ENCODE results near the gene CXorf49. TPM values are rescaled to one million over a fixed set of nuclear protein-coding genes. Genes with fewer than 3 reads are reported as not detected.
"Not testable (repeated sequence)": the region's sequence is repeated elsewhere in the genome, so short reads cannot be mapped to it uniquely, and the experiment has no call there.

Gene CXorf49
- total RNA-seq, result not detected

DNA sequence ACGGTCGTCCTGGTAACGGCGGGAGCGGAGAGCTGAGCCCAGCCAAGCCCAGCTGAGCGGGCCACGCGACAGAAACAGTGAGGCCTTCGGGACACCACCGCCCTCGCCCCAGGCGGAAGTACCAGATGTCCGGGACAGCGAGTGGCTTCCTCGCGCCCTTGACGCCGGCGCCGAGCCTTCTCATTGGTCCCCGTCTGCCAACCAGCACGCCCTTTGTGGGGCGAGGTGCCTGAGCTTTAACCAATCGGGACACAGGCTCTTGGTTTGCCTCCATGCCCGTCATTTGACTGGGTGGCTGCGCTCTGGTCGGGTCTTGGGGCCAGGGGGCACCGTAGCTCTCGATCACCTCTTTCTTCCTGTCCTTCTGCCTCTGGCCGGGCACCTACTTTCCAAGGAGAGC, at the start of gene CXorf49:
Gene CXorf49, minus strand, starts transcription at position 101 of the 400 bp plus-strand sequence. CDS start 134 bp downstream, outside the sequence.
- not testable (repeated sequence) for H3K27me3 Mint-ChIP-seq; H3K27ac Mint-ChIP-seq; H3K9me3 Mint-ChIP-seq; H3K4me3 Mint-ChIP-seq; H3K36me3 Mint-ChIP-seq (ENCODE audit: low read depth); ATAC-seq (replicated peaks); H3K4me1 Mint-ChIP-seq

DNA sequence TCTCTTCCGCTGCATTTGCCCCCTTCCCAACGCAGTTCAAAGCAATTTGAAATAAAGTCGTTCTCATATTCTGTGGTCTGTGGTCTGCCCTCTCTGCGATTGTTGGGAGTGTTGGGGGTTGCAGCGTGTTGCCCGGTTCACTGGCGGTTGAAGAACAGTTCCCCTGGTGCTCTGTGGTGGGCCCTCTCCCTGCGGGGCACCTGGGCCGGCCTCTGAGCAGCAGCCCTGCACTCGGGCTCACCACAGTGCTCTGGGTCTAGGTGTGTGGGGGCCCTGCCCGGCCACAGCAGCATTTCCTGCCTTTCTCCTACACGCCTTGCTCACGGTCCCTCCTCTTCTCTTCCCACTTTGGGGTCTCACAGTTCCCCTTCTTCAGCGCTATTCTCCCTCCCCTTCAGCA, 49.0 kb upstream of the CXorf49 start:
- H3K36me3 Mint-ChIP-seq (ENCODE audit: low read depth); H3K4me3 Mint-ChIP-seq; H3K27ac Mint-ChIP-seq; ATAC-seq (replicated peaks); H3K27me3 Mint-ChIP-seq; H3K4me1 Mint-ChIP-seq; H3K9me3 Mint-ChIP-seq: not testable (repeated sequence)

DNA sequence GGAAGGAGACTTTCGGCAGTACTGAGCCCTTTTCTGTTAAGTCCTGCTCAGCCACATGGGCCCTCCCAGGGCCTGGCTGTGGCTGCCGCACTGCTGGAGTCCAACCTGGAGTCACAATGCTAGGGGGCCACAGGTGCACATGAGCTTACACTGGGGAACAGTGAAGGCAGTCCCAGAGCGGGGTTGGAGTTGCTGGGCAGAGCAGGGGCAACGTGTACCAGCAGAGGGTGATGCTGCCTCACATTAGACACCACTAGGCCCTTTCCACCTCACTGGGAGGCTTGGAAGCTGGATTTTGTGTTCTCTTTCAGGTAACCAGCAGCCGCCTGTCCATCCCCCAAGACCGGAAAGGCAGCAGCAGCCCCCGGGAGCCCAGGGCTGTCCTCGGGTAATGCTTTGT, 47.5 kb upstream of the CXorf49 start:
- not testable (repeated sequence) for H3K27ac Mint-ChIP-seq; H3K27me3 Mint-ChIP-seq; H3K36me3 Mint-ChIP-seq (ENCODE audit: low read depth); H3K4me1 Mint-ChIP-seq; H3K9me3 Mint-ChIP-seq; H3K4me3 Mint-ChIP-seq; ATAC-seq (replicated peaks)

DNA sequence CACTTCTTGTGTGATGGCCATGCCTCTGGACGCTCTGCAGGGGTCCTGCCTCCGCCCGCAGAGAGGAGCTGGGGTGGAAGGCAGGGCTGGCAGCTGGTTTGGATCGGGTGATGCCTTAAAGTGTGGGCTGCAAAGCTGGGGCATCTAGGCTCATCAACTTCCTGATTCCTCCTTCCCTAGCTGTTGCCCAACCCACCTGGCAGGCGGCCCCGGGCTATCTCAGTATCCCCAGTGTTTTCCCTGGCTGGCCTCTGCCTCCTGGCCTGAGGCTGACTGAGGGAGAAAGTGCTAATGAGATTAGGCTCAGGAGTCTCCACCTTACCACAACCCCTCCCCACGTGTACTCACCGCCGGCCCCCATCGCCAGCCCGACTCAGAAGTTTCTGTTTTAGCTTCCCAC, 46.7 kb upstream of the CXorf49 start:
- H3K36me3 Mint-ChIP-seq (ENCODE audit: low read depth); H3K9me3 Mint-ChIP-seq; H3K4me3 Mint-ChIP-seq; ATAC-seq (replicated peaks); H3K27ac Mint-ChIP-seq; H3K27me3 Mint-ChIP-seq; H3K4me1 Mint-ChIP-seq: not testable (repeated sequence)

DNA sequence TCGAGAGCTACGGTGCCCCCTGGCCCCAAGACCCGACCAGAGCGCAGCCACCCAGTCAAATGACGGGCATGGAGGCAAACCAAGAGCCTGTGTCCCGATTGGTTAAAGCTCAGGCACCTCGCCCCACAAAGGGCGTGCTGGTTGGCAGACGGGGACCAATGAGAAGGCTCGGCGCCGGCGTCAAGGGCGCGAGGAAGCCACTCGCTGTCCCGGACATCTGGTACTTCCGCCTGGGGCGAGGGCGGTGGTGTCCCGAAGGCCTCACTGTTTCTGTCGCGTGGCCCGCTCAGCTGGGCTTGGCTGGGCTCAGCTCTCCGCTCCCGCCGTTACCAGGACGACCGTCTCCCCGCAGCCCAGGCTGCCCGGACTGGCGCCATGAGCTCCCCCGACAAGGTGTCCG, 45.0 kb upstream of the CXorf49 start, which contains the start of gene CXorf49B:
Gene CXorf49B, plus strand, starts transcription at position 301 of the 400 bp plus-strand sequence. Its CDS starts 75 bp downstream, at position 376.
- not testable (repeated sequence) for H3K9me3 Mint-ChIP-seq; H3K36me3 Mint-ChIP-seq (ENCODE audit: low read depth); ATAC-seq (replicated peaks); H3K4me1 Mint-ChIP-seq; H3K27me3 Mint-ChIP-seq; H3K4me3 Mint-ChIP-seq; H3K27ac Mint-ChIP-seq

DNA sequence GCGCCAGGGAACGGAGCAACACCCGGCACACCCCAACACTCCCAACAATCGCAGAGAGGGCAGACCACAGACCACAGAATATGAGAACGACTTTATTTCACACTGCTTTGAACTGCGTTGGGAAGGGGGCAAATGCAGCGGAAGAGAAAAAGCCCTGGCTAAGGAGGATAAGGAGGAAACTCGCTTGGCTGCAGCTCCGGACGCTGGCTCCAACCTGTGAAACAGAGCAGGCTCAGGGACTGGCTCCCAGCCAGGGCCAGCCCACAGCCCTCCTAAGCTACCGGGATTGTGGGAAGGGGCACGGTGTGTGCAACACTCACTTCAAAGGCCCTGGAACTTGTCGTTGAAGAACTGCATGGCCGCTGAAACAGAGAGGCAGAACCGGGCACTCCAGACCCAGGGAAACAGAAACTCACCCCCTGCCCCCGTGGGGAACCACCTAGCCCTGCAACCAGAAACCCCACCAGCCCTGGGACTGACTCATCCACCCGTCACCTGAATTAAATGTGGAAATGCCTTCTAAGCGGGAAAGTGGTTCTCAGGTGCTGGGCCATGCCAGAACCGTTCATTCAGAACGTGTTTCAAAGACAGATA, 42.7 kb upstream of the CXorf49 start:
- not testable (repeated sequence) for ATAC-seq (replicated peaks); H3K4me3 Mint-ChIP-seq; H3K4me1 Mint-ChIP-seq; H3K27me3 Mint-ChIP-seq; H3K36me3 Mint-ChIP-seq (ENCODE audit: low read depth); H3K9me3 Mint-ChIP-seq; H3K27ac Mint-ChIP-seq

DNA sequence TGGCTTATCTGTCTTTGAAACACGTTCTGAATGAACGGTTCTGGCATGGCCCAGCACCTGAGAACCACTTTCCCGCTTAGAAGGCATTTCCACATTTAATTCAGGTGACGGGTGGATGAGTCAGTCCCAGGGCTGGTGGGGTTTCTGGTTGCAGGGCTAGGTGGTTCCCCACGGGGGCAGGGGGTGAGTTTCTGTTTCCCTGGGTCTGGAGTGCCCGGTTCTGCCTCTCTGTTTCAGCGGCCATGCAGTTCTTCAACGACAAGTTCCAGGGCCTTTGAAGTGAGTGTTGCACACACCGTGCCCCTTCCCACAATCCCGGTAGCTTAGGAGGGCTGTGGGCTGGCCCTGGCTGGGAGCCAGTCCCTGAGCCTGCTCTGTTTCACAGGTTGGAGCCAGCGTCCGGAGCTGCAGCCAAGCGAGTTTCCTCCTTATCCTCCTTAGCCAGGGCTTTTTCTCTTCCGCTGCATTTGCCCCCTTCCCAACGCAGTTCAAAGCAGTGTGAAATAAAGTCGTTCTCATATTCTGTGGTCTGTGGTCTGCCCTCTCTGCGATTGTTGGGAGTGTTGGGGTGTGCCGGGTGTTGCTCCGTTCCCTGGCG, 2.3 kb upstream of the CXorf49 start:
- not testable (repeated sequence) for H3K4me3 Mint-ChIP-seq; H3K27ac Mint-ChIP-seq; ATAC-seq (replicated peaks); H3K36me3 Mint-ChIP-seq (ENCODE audit: low read depth); H3K4me1 Mint-ChIP-seq; H3K27me3 Mint-ChIP-seq; H3K9me3 Mint-ChIP-seq

DNA sequence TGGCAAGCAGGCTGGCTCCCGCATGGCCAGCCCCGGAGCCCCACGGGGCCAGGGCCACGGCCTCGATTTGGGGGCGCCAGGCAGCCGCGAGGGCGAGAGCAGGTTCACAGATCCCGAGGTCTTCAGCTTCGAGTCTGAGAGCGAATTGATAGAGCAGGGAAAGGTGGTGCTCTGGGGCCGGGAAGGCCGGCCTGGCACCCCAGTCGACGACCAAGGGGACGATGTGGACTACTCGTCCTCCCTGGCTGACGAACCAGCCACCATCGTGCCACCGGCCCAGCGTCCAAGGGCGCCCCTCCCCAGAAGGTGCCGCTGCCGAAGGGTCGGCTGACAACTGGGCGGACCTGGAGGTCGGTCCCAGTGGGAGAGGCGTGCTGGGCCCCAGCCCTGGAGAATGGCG, 1.1 kb upstream of the CXorf49 start:
- not testable (repeated sequence) for H3K27ac Mint-ChIP-seq; ATAC-seq (replicated peaks); H3K4me1 Mint-ChIP-seq; H3K4me3 Mint-ChIP-seq; H3K36me3 Mint-ChIP-seq (ENCODE audit: low read depth); H3K27me3 Mint-ChIP-seq; H3K9me3 Mint-ChIP-seq

DNA sequence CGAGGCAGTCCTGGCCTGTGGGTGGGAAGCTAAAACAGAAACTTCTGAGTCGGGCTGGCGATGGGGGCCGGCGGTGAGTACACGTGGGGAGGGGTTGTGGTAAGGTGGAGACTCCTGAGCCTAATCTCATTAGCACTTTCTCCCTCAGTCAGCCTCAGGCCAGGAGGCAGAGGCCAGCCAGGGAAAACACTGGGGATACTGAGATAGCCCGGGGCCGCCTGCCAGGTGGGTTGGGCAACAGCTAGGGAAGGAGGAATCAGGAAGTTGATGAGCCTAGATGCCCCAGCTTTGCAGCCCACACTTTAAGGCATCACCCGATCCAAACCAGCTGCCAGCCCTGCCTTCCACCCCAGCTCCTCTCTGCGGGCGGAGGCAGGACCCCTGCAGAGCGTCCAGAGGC, 1.8 kb downstream of the CXorf49 start:
- H3K27ac Mint-ChIP-seq; ATAC-seq (replicated peaks); H3K4me1 Mint-ChIP-seq; H3K9me3 Mint-ChIP-seq; H3K27me3 Mint-ChIP-seq; H3K36me3 Mint-ChIP-seq (ENCODE audit: low read depth); H3K4me3 Mint-ChIP-seq: not testable (repeated sequence)

DNA sequence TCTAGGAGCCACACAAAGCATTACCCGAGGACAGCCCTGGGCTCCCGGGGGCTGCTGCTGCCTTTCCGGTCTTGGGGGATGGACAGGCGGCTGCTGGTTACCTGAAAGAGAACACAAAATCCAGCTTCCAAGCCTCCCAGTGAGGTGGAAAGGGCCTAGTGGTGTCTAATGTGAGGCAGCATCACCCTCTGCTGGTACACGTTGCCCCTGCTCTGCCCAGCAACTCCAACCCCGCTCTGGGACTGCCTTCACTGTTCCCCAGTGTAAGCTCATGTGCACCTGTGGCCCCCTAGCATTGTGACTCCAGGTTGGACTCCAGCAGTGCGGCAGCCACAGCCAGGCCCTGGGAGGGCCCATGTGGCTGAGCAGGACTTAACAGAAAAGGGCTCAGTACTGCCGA, 2.5 kb downstream of the CXorf49 start:
- ATAC-seq (replicated peaks); H3K27me3 Mint-ChIP-seq; H3K36me3 Mint-ChIP-seq (ENCODE audit: low read depth); H3K27ac Mint-ChIP-seq; H3K4me3 Mint-ChIP-seq; H3K4me1 Mint-ChIP-seq; H3K9me3 Mint-ChIP-seq: not testable (repeated sequence)

DNA sequence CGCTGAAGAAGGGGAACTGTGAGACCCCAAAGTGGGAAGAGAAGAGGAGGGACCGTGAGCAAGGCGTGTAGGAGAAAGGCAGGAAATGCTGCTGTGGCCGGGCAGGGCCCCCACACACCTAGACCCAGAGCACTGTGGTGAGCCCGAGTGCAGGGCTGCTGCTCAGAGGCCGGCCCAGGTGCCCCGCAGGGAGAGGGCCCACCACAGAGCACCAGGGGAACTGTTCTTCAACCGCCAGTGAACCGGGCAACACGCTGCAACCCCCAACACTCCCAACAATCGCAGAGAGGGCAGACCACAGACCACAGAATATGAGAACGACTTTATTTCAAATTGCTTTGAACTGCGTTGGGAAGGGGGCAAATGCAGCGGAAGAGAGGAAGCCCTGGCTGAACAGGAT, 4.0 kb downstream of the CXorf49 start:
- H3K27ac Mint-ChIP-seq; H3K36me3 Mint-ChIP-seq (ENCODE audit: low read depth); H3K4me3 Mint-ChIP-seq; H3K27me3 Mint-ChIP-seq; ATAC-seq (replicated peaks); H3K9me3 Mint-ChIP-seq; H3K4me1 Mint-ChIP-seq: not testable (repeated sequence)

DNA sequence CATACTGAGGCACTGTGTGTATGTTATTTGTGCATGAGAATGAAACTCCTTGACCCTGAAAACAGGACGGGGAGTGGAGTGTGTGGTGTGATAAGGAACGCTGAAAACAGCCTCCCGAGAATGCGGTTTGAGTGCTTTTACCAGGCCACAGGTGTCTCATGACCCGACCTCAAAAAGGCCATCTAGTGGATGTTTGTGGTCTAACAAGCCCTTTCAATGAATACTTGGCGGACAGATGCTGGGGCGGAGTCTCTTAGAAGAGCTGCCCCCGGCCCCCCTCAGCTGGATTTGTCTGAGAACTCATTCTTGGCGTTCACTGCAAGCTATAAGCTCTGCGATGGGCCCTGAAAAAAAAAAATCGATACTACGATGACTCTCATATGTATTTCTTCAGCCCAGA, 15.2 kb downstream of the CXorf49 start:
- not testable (repeated sequence) for ATAC-seq (replicated peaks); H3K9me3 Mint-ChIP-seq; H3K27ac Mint-ChIP-seq; H3K27me3 Mint-ChIP-seq; H3K4me3 Mint-ChIP-seq; H3K4me1 Mint-ChIP-seq; H3K36me3 Mint-ChIP-seq (ENCODE audit: low read depth)

DNA sequence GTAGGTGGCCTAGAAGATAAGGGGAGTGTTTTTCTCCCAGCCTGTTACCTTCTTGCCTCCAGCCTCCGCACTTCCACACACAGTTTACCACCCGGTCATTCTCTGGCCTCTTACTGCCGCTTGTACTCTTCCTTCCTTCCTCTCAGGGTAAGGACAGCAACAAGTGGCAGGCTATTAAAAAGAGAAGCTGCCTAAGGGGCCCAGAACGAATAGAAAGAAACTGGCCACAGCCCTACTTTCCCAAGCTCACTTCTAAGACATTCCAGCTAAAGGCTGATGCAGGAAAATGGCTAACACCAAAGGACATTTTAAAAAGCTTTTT, 19.1 kb downstream of the CXorf49 start:
- ATAC-seq (replicated peaks); H3K27me3 Mint-ChIP-seq; H3K36me3 Mint-ChIP-seq (ENCODE audit: low read depth); H3K4me1 Mint-ChIP-seq; H3K4me3 Mint-ChIP-seq; H3K9me3 Mint-ChIP-seq; H3K27ac Mint-ChIP-seq: not testable (repeated sequence)

DNA sequence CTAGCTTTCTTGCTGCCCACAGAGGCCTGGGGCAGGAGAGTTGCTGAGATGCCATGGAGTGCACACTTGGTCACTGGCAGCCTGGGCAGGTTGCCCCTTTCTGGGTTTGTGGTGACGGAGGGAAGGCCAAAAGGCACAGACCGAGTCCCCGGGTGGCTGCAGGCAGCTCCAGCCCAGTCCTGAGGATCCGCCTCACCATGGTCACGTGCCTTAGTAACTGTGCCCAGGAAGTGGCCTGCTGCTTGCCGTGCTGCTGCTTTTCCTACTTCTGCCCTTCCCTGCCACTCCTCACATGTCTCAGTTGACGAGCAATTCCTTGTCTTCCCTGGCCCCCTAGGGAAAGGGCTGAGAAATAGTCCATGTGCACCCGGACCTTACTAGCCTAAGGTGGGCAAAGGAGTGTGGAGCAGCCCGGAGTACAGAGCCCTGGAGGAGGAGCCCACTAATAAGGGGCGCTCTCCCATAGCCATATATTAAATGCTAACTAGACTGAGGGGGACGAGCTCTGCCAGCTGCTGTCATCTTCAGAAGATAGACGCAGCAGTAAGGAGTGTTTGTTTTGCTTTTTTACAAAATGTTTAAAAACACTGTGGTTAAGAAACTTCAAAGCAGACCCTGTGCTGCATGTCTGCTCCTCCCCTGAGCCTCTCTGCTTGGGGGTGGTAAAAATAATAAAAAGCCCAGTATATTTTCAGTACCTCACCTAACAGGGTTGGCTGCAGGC, 19.6 kb downstream of the CXorf49 start:
- H3K4me3 Mint-ChIP-seq; H3K9me3 Mint-ChIP-seq; H3K27me3 Mint-ChIP-seq; H3K4me1 Mint-ChIP-seq; H3K27ac Mint-ChIP-seq; H3K36me3 Mint-ChIP-seq (ENCODE audit: low read depth): not testable (repeated sequence)
- peak; percentile 38 for ATAC-seq (replicated peaks)

DNA sequence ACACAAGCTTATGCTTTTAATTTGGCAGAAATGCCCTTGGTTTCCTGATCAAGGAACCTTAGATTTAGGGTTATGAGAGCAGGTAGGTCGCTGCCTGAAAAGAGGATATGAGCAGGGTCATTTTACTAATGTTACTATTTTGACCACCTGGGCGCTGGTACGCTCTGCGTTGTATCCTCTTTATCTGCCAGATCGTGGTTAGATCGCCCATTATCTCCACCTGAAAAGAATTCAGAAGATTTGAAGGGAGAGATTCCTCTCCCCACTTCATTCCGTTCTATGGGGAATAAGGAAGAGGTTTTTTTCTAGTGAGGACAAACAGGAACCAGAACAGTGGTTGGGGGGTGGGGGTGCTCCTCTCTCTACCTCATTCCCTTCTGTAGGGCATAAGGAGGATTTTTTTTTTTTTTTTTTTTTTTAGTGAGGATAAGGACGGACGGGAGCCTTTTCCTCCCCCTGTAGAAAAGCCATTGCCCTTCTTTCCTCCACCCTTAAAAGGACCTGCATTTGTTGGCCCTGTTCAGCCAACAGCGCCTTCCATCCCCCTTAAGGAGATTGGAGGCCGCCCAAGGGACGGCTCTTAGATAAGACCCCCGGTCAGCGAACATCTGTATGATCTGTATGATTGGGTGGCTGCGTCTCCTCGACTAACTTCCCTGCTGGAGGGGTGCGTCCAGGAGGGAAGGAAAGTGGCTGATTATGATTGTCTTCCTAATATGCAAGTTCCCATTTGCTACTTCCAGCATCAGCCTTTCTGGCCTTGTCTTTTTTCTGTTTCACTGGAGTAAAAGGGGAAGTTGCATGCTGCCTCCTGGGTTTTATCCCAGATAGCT, 20.4 kb downstream of the CXorf49 start:
- H3K4me3 Mint-ChIP-seq, result not testable (repeated sequence)

More for the DNA sequence above, 20.4 kb downstream of the CXorf49 start:
- not testable (repeated sequence) for H3K4me1 Mint-ChIP-seq; H3K36me3 Mint-ChIP-seq (ENCODE audit: low read depth); H3K27me3 Mint-ChIP-seq; H3K9me3 Mint-ChIP-seq; H3K27ac Mint-ChIP-seq
- peak; percentile 5 for ATAC-seq (replicated peaks)
